SK-N-SH treated with all-trans-retinoic acid at 6 μM for 48 hours (cell line): ENCODE measurements around the gene MACROH2A2.
A peak's percentile ranks its signal among the peaks of the same experiment; 100 is the strongest.

Experiments
- ATAC-seq: fragments of 200-7000 bp; cut with Tn5 transposase; 3 replicates; pipeline ENCODE4 v1.9.1; 2020; ENCODE audit warnings: mild to moderate bottlenecking, moderate library complexity
- ARNTL ChIP-seq: fragments of 450-650 bp; formaldehyde crosslinking; IDR thresholded peaks from 2 replicates; pipeline ENCODE4 v1.5.0; 2020; ENCODE audit warnings: low read depth, mild to moderate bottlenecking, moderate library complexity, borderline replicate concordance
- BACH2 ChIP-seq: fragments of 250-450 bp; sonication (Bioruptor Pico); IDR thresholded peaks from 2 replicates; pipeline ENCODE4 v1.9.0; 2021; ENCODE audit warnings: mild to moderate bottlenecking, borderline replicate concordance
- CREB5 ChIP-seq: fragments of 250-450 bp; sonication (Bioruptor Pico); IDR thresholded peaks from 2 replicates; pipeline ENCODE4 v1.5.1; 2020; ENCODE audit warnings: low read depth, mild to moderate bottlenecking, moderate library complexity
- CSRNP3 ChIP-seq: fragments of 250-450 bp; sonication (Bioruptor Pico); IDR thresholded peaks from 2 replicates; pipeline ENCODE4 v1.5.1; 2021; ENCODE audit warnings: mild to moderate bottlenecking, moderate library complexity
- ESRRG ChIP-seq: fragments of 250-450 bp; sonication (Bioruptor Pico); IDR thresholded peaks from 2 replicates; pipeline ENCODE4 v1.6.1; 2021; ENCODE audit warnings: mild to moderate bottlenecking
- GLIS3 ChIP-seq: fragments of 250-450 bp; sonication (Bioruptor Pico); IDR thresholded peaks from 2 replicates; pipeline ENCODE4 v1.5.0; 2020; ENCODE audit warnings: mild to moderate bottlenecking, moderate library complexity
- ISL1 ChIP-seq: fragments of 250-450 bp; sonication (Bioruptor Pico); IDR thresholded peaks from 2 replicates; pipeline ENCODE4 v2.1.2; 2022; ENCODE audit warnings: mild to moderate bottlenecking, moderate library complexity
- OSR1 ChIP-seq: fragments of 250-450 bp; sonication (Bioruptor Pico); IDR thresholded peaks from 2 replicates; pipeline ENCODE4 v1.8.0; 2022; ENCODE audit warnings: moderate library complexity, mild to moderate bottlenecking, inconsistent platforms
- POU6F1 ChIP-seq: fragments of 250-450 bp; sonication (Bioruptor Pico); IDR thresholded peaks from 2 replicates; pipeline ENCODE4 v1.8.0; 2021; ENCODE audit warnings: low read depth, mild to moderate bottlenecking, moderate library complexity, borderline replicate concordance
- PPARA ChIP-seq: fragments of 250-450 bp; sonication (Bioruptor Pico); IDR thresholded peaks from 2 replicates; pipeline ENCODE4 v1.5.0; 2020; ENCODE audit warnings: mild to moderate bottlenecking, borderline replicate concordance
- RARB ChIP-seq: fragments of 250-450 bp; sonication (Bioruptor Pico); IDR thresholded peaks from 2 replicates; pipeline ENCODE4 v1.8.0; 2021; ENCODE audit warnings: mild to moderate bottlenecking, moderate library complexity
- TCF4 ChIP-seq: fragments of 250-450 bp; sonication (Bioruptor Pico); IDR thresholded peaks from 2 replicates; pipeline ENCODE4 v1.8.0; 2021; ENCODE audit warnings: mild to moderate bottlenecking, moderate library complexity, borderline replicate concordance
- TOX ChIP-seq: fragments of 250-450 bp; sonication (Bioruptor Pico); IDR thresholded peaks from 2 replicates; pipeline ENCODE4 v1.8.0; 2021; ENCODE audit warnings: mild to moderate bottlenecking, moderate library complexity, borderline replicate concordance
- TSHZ2 ChIP-seq: fragments of 250-450 bp; sonication (Bioruptor Pico); IDR thresholded peaks from 2 replicates; pipeline ENCODE4 v1.5.0; 2020; ENCODE audit warnings: mild to moderate bottlenecking, moderate library complexity
- ZC3H10 ChIP-seq: fragments of 250-450 bp; sonication (Bioruptor Pico); IDR thresholded peaks from 2 replicates; pipeline ENCODE4 v1.5.1; 2021; ENCODE audit warnings: mild to moderate bottlenecking, moderate library complexity
- ZFP3 ChIP-seq: fragments of 250-450 bp; sonication (Bioruptor Pico); IDR thresholded peaks from 2 replicates; pipeline ENCODE4 v1.5.0; 2020; ENCODE audit warnings: mild to moderate bottlenecking, moderate library complexity
- ZFP30 ChIP-seq: fragments of 450-650 bp; formaldehyde crosslinking; IDR thresholded peaks from 2 replicates; pipeline ENCODE4 v1.5.0; 2022; ENCODE audit warnings: mild to moderate bottlenecking, moderate library complexity
- ZNF565 ChIP-seq: fragments of 450-650 bp; formaldehyde crosslinking; conservative IDR thresholded peaks from 2 replicates; pipeline ENCODE4 v1.5.0; 2020; ENCODE audit warnings: low read depth, mild to moderate bottlenecking, moderate library complexity
- ZNF8 ChIP-seq: fragments of 450-650 bp; formaldehyde crosslinking; IDR thresholded peaks from 2 replicates; pipeline ENCODE4 v1.5.0; 2020; ENCODE audit warnings: mild to moderate bottlenecking, moderate library complexity

MACROH2A2 gene

GRCh38 chr10:70106958-70107791 lies 54.5 kb downstream of the MACROH2A2 start:
- TF ChIP-seq ARNTL (CRISPR knock-in tag) (no peak), PPARA (CRISPR knock-in tag) (no peak), ZFP3 (CRISPR knock-in tag) (no peak), RARB (CRISPR knock-in tag) (no peak), OSR1 (no peak), CREB5 (CRISPR knock-in tag) (no peak)
- peak; percentile 48; the same call in 2 of the 3 replicates for ATAC-seq

- ATAC-seq, result no peak
- TF ChIP-seq ZNF565 (CRISPR knock-in tag), result no peak
- no peak for TF ChIP-seq ZFP3 (CRISPR knock-in tag)
- no peak for TF ChIP-seq ZC3H10
- TF ChIP-seq PPARA (CRISPR knock-in tag), result no peak
- no peak for TF ChIP-seq POU6F1
- TF ChIP-seq ZFP30 (CRISPR knock-in tag), result no peak
These were observed 56.6 kb downstream of the MACROH2A2 start for GRCh38 chr10:70109064-70109729.

GRCh38 chr10:70111496-70111895 lies 58.9 kb downstream of the MACROH2A2 start:
- no peak for ATAC-seq
- no peak for TF ChIP-seq ZNF565 (CRISPR knock-in tag)
- no peak for TF ChIP-seq BACH2 (CRISPR knock-in tag)
- TF ChIP-seq TCF4, result no peak
- no peak for TF ChIP-seq OSR1
- TF ChIP-seq CSRNP3 (CRISPR knock-in tag), result no peak
- TF ChIP-seq TOX, result no peak
- no peak for TF ChIP-seq RARB (CRISPR knock-in tag)
- no peak for TF ChIP-seq ARNTL (CRISPR knock-in tag)
- TF ChIP-seq ISL1 (CRISPR knock-in tag), result no peak
- TF ChIP-seq PPARA (CRISPR knock-in tag), result no peak
- TF ChIP-seq POU6F1, result no peak
- TF ChIP-seq ZFP30 (CRISPR knock-in tag), result no peak
- no peak for TF ChIP-seq ESRRG (CRISPR knock-in tag)
- no peak for TF ChIP-seq TSHZ2 (CRISPR knock-in tag)
- TF ChIP-seq GLIS3, result no peak
- TF ChIP-seq ZNF8 (CRISPR knock-in tag), result no peak
- TF ChIP-seq, all 23 proteins: peak for 0
